GM19193 (cell line): ENCODE measurements around the gene SRSF3.

ENCODE experiments used
- POLR2A ChIP-seq: IDR thresholded peaks from 4 replicates; pipeline ENCODE4 v1.6.1; 2011; ENCODE audit not compliant: insufficient read depth, insufficient read length; ENCODE audit errors: extremely low read depth

Gene SRSF3

DNA sequence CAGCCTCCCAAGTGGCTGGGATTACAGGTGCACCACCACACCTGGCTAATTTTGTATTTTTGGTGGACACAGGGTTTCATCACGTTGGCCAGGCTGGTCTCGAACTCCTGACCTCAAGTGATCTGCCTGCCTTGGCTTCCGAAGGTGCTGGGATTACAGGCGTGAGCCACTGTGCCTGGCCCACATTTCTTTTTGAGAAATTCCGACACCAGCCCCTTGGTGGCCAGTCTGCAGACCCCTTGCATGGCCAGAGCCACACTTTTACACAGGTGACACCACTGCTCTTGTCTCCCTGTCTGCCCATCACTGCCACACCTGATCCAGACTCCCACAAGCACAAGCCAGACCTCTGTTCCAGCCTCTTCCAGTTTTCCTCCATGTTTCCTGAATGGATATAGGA, 33.0 kb downstream of the SRSF3 start:
- no peak for TF ChIP-seq POLR2A

GRCh38 chr6:36627801-36628246, 33.7 kb downstream of the SRSF3 start:
- TF ChIP-seq POLR2A, result no peak

DNA sequence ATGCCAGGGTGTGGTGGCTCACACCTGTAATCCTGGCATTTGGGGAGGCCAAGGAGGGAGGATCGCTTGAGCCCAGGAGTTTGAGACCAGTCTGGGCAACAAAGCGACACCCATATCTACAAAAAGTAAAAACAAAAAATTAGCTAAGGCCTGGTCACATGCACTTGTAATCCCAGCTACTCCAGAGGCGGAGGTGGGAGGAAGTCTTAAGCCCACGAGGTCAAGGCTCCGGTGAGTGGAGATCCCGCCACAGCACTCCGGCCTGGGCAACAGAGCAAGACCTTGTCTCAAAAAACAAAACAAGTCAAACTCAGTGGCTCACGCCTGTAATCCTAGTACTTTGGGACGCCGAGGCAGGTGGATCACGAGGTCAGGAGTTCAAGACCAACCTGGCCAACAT, 35.6 kb downstream of the SRSF3 start:
- TF ChIP-seq POLR2A, result no peak

DNA sequence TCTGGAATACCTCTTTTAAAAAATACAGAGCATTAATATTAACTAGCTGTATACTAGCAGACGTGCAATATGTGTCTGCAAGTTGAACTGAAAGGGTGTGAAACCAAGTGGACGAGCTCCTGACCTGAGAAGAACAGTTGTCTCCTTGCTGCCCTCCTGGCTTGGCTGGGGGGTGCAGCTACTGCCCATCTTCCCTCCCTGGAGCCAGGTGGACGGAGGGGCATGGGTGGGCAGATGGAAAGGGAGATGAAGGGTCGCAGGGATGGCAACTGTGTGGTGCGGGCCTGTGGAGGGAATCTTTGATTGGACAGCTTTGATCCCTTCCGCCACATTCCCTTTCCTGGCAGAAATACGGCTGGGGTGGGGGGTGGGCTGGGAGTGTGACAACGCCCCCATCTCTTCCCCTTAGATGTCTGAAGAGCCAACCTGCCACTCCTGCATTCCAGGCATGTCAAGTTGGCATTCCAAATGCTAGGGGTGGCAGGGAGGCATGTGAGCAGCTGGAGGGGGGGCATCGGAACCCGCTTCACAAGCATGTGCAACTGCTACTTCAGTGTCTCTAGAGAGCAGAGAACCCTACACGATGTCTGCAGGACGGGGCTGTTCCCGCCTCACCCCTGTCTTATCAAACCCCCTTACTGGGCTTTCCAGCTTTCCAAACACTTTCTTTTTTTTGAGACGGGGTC, 37.3 kb downstream of the SRSF3 start:
- no peak for TF ChIP-seq POLR2A

- no peak for TF ChIP-seq POLR2A
These were observed 39.2 kb downstream of the SRSF3 start for GRCh38 chr6:36633370-36633769.

DNA sequence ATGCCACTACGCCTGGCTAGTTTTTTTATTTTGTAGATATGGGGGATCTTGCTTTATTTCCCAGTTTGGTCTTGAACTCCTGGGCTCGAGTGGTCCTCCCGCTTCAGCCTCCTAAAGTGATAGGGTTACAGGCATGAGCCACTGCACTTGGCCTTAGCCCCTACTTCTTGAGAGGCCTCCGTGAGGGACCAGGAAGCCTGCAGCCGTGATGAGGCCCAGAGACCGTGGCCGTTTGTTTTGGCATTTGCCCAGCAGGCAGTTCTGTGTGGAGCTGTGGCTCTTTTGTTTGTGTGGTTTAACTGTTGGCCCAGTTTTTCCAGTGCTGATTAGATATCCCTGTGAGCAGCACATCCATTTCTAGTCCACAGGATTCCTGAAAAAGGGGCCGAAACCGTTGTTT, 39.8 kb downstream of the SRSF3 start:
- no peak for TF ChIP-seq POLR2A

- TF ChIP-seq POLR2A, result no peak
These were observed 40.4 kb downstream of the SRSF3 start for GRCh38 chr6:36634317-36635108.

DNA sequence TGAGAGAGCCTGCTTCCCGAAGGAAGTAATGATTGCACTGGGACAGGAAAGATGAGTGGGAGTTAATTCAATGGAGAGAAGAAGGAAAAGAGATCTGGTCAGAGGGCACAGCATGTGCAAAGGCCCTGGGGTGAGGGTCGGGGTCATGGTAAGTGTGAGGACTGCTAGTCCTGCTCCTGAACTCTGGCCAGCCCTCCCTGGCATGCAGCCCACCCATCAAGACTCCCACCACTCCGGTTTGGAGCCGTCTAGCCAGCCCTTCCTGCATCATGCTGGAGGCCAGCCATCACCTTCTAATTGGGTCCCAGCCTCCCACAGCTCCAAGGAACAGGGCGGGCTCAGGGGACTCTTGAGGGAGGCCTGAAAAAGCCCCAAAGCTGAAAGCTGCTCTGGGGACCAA, 42.1 kb downstream of the SRSF3 start:
- TF ChIP-seq POLR2A, result no peak

GRCh38 chr6:36636687-36637418, 42.7 kb downstream of the SRSF3 start:
- no peak for TF ChIP-seq POLR2A

DNA sequence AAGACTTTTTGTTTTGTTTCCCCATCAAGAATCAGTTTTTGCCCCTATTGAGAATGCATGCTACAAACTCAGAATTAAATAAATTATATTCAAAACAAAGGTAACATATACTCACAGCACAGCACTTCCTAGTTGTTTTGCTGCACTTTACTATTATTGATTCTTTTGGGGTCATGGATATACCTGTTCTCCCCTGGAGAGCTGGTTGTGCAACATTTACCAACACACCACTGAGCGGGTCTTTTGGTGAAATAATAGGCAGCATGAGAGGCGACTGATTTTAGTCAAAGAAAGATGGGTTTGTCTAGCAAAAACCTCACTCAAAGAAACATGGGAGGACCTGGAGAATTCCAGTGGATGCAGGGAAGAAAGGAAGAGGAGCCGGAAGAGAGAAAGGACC, 44.4 kb downstream of the SRSF3 start:
- TF ChIP-seq POLR2A, result no peak

GRCh38 chr6:36639171-36639808, 45.1 kb downstream of the SRSF3 start:
- TF ChIP-seq POLR2A, result no peak

DNA sequence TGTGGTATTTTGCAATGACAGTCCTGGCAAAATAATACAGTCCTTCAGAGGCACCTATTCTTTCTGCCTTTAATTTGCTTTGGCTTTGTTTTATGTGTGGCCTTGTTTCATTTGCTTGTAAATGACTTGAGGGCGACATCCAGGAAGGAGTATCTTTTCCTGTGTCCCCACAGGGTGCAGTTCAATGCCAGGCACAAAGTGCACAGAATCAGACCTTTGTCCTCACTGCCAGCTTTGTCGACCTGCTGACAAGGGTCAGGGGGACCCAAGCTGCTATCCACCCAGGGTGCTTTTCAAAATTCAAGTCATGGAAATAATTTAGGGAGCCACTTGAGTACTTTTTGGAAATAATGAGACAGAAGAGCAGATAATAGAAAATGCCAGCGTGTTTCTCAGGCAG, 47.4 kb downstream of the SRSF3 start:
- TF ChIP-seq POLR2A, result no peak

- no peak for TF ChIP-seq POLR2A
These were observed 49.0 kb downstream of the SRSF3 start for GRCh38 chr6:36642913-36643817.

DNA sequence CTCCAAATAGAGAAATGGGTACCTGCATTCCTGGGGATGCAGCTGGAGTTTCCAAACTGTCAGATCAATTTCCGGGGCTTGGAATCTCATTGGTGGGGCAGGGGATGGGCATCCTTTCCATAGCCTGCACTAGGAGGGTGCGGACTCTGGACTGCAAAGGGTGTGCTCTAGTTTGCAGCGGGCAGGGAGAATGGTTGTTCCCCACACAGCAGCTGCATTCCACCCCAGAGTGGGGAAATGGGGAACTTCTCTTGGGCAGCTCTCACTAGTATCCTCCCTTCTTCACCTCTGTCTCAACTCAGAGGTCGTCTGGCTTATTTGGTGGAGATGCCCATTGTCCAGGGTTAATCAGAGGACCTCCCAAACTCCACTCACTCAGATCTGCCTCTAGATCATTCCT, 49.8 kb downstream of the SRSF3 start:
- TF ChIP-seq POLR2A, result no peak
